Raji (cell line): ENCODE results near the gene CHERP.

Source experiments
- POLR2A ChIP-seq: IDR thresholded peaks from 2 replicates; pipeline ENCODE4 v1.6.1; 2011; ENCODE audit warnings: low read depth, low read length, control low read depth; ENCODE audit not compliant: insufficient read depth

The CHERP gene

DNA sequence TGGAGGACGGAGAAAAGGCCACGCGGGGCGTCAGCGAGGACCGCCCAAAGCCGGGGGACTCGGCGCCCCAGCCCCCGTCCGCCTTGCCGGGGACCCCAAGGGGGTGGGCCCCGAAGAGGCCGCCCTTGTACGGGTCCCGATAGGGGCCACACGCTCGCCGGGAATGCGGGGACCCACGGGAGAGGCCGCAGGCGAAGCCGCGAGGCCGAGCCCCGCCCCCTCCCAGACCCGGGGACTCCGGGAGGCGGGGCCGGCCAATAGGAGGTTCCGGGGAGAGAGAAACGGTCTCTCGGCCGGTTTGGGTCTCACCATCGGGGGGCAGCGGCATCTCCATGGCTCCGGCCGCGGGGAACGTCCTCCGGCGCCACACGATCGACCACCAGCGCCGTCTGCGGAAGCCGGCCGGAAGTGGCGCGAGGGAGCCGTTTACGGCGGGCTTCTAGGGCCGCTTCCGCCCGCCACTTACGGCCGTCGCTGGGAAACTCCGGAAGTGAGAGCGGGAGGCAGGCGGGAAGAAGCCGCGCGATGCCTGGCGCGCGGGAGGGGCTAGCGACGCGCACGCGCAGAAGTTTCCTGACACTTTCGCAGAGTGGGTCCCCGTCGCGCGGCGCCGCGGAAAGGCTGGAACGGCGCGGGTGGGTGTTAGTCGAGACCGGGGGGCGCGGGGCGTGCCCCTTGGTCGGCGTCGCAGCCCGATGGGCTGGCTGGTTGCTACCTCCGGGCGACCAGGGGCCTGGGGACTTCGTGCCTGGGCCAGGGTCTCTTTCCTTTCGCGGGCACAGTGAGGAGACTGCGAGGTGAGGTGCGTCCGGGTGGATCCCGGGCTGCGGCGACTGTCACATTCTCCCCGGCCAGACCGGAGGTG is at the start of gene CHERP:
CHERP (minus strand) TSS at position 393 of the 865 bp plus-strand sequence; CDS start at position 334, 59 bp downstream.
- TF ChIP-seq POLR2A = peak; percentile 88

- TF ChIP-seq POLR2A = no peak
Observed at GRCh38 chr19:16590876-16591802, 48.9 kb upstream of the CHERP start.

DNA sequence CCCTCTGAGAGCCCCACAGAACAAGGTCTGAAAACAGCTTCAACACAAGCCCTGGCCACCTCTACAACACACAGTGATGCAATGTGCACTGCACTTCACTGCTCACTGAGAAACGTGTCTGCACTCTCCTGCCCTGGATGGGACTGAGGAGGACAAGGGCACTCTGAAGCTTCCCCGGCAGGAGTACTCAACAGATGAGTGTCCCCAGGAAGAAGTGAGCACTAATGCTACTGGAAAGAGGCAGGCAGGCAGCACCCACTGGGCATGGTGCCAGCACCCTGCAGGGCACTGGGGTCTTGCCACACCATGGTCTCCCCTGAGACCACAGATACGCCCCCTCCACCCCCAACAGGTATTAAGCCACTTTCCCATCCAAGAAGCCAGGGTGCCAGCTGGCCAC is 47.7 kb upstream of the CHERP start:
- peak; percentile 48; the same call in 1 of the 2 replicates for TF ChIP-seq POLR2A

- no peak for TF ChIP-seq POLR2A
Observed at GRCh38 chr19:16588824-16589577, 46.8 kb upstream of the CHERP start.

DNA sequence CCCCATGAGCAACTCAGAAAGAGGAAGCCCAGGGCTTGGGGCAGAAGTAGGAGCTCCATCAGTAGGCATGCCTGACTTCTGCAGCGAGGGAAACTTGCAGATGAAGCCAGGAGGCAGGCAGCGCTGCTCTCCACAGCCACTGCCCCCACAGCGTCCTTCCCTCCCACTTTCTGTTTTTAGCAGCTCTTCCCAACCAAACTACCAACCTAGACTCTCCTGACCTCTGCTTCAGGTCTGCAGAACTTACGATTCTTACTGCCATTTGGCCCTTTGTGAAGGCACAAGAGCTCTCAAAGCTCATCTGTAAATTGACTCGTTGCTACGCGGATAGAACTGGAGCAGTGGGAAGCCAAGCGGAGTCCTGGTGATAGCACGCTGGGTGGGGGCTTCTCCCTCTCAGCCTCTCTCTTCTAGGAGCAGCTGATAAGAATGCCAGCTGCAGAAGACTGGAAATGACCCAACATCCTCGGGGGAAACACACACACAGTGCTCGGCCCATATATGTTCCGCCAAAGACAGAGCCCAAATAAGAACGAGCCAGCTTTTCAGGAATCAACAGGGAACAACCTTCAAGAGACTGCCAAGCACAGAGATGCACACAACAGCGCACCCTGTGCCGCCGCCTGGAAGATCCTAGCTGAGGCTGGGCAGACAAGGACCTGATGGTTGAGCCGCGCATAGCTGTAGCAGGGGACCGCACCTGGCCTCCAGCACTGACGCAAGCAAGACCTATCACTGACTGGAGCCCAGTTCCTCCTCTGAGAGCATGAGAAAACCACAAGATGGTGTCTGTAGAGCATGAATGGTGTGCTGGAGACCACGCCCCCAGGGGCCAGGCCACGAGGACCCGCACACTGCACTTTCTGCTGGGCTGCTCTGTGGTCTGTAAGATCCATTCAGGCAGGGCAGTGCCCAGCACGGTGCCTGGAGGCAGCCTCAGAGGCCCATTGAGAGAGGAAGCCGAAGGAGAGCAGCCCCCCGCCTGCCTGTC is 45.9 kb upstream of the CHERP start:
- peak; percentile 84 for TF ChIP-seq POLR2A

DNA sequence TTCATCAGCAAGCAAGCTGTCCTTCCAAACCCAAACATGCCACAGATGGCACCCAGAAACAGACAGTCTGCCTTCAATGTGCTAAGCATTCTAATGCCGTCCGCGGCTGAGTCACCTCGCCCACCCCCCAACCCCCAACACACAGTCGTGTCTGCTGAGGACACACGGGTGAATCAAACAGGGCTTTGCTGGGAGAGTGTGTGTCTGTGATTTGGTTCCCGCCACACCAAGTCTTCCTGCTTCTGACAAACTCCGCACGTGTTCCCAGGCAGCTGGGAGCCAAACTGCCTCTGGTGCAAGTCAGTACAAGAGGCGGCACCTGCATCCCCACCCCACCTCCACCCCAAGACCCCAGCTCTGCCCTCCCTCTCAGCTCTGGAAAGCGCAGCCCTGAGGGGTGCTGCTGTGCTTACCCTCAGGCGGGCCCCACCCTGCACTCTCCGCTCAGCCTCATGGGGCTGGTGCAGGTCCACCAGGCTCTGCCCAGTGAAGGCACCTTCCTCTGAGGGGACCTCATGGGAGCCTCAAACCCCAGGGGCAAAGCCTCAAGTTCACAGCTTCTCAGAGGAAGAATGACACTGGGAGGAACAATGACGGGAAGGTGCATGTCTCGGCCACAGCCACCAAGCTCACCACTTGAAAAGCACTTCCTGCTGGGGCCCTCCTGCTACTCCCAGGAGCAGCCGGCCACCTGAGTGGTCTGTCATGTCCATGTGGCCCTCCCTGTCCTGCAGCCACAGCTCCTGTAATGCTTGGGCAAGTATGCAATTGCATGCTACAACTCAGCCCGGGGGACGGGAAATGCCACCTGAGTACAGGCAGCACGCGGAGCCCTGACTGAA is 45.0 kb upstream of the CHERP start:
- peak; percentile 52 for TF ChIP-seq POLR2A

- no peak; the same call in 1 of the 2 replicates for TF ChIP-seq POLR2A
Observed at GRCh38 chr19:16586477-16586871, 44.2 kb upstream of the CHERP start.

DNA sequence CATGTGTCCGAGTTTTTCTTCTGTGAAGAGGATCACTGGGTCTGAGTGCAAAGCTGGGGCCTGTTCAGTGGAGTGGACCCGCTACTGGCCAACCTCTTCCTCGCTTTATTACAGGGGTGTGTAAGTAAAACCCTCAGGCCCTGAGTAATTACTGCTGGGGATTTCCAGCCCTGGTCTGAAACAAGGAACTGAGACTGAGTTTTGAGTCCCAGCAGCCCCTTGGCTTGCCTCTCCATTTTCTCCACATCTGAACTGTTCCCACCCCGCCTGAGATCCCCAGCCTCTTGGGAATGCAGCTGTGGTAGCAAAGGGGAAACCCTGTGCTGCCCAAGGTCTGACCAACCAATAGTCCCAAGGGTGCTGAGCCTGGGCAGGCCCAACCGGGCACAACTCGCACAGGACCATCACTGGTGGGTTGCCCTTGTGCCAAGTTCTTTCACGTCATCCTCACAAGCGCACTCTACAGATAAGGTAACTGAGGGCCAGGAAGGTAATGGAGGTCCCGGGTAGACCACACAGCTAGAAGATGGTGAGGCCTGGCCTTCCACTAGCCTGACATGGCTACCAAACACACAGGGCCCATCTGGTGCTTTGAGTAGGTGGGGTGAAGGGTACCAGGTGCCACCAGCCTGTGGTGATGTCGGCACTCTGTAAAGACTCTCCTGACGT is 43.7 kb upstream of the CHERP start:
- TF ChIP-seq POLR2A = peak; percentile 55

DNA sequence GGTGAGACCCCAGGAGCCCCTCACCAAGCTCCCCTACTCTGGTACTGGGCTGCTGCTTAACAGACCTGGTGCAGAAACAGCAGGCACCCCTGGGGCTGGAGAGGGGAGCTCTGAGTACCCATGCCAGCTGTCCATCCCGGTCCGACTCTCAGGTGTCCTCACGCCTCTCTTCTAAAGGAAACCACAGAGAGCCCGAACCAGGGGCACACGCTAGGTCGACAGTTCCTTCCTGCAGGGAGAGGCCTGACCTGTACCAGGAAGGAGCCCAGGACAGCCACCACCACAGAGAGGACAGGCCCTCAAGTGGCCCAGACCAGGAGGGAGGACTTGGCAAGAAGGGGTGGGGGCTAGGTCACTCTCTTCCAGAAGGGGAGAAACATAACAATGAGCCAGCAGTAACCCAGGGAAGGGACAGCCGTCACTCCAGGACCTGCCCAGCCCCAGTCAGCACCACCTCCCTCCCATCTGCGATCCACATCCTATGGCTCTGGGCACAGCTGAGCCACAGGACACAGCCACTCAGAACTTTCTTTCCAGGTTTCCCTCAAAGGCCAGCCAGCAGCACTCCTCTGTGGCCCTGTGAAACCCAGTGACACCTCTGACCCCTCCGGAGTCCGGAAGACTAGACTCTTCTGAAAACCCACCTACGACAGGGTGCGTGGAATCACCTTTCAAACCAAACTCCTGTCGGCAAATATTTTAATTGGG is 43.0 kb upstream of the CHERP start:
- no peak; the same call in 1 of the 2 replicates for TF ChIP-seq POLR2A

DNA sequence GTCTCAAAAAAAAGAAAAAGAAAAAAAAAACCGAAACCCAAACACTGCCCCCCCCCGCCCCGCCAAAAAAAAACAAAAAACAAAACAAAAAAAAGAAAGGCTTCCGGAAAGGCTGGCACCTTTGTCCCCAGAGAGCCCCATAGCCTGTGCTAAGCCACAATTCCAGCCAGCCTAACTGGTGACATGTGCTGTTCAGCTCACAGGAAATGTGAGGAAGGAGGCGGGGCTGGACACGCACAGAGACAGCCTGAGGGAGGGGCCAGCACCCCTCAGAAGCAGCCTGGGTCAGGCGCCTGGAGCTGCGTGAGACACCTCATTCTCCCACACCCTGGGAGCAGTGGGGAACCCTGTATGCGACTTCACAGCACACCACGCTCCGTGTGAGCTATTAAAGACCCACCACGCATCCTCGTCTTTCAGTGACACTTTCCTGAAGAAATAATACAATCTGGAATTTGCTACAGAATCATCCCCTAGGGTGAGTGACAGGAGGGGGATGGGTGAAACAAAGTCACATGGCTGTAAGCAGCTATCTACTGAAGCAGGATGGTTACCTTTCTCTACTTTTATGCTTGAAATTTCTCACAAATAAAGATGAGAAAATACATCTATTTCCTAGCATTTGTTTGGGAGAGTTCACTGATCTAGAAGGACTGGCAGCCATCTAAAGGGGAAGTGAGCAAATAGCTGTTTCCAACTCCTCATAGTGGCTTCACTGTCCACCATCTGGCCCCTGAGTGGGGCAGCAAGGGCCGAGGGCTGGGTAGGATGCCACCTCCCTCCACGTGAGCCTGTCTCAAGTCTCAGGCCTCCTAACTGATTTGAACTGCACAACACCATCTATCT is 42.2 kb upstream of the CHERP start:
- TF ChIP-seq POLR2A = peak; percentile 96

- TF ChIP-seq POLR2A = no peak
Observed at GRCh38 chr19:16582486-16583261, 40.4 kb upstream of the CHERP start.
